SK-N-SH (cell line): ENCODE results near the gene NTSR1.

ENCODE experiments used
- CHD2 ChIP-seq: fragments of 150-350 bp; IDR thresholded peaks from 2 replicates; pipeline ENCODE4 v1.6.1; 2018; ENCODE audit warnings: low read length; ENCODE audit not compliant: partially characterized antibody
- ELF1 ChIP-seq: IDR thresholded peaks from 2 replicates; pipeline ENCODE4 v1.4.0; 2012
- JUND ChIP-seq: IDR thresholded peaks from 2 replicates; pipeline ENCODE4 v1.4.0; 2012
- SMC3 ChIP-seq: IDR thresholded peaks from 2 replicates; pipeline ENCODE4 v1.6.1; 2012; ENCODE audit warnings: low read depth, low read length, improper control_type of control experiment
- TF ChIP-seq, protein P1 (sequence below): fragments of 200-600 bp; sonication (generic); IDR thresholded peaks from 2 replicates; pipeline ENCODE4 v1.6.1; 2017; ENCODE audit warnings: antibody characterized with exemption, mild to moderate bottlenecking, moderate library complexity
- TF ChIP-seq, protein P2 (sequence below): IDR thresholded peaks from 2 replicates; pipeline ENCODE4 v1.4.0; 2012; ENCODE audit warnings: low read depth
- TF ChIP-seq, protein P3 (sequence below): IDR thresholded peaks from 2 replicates; pipeline ENCODE4; 2012
- TF ChIP-seq, protein P4 (sequence below): fragments of 150-350 bp; IDR thresholded peaks from 2 replicates; pipeline ENCODE4 v1.6.1; 2017; ENCODE audit warnings: antibody characterized with exemption, low read length, low read depth, borderline replicate concordance

DNA sequence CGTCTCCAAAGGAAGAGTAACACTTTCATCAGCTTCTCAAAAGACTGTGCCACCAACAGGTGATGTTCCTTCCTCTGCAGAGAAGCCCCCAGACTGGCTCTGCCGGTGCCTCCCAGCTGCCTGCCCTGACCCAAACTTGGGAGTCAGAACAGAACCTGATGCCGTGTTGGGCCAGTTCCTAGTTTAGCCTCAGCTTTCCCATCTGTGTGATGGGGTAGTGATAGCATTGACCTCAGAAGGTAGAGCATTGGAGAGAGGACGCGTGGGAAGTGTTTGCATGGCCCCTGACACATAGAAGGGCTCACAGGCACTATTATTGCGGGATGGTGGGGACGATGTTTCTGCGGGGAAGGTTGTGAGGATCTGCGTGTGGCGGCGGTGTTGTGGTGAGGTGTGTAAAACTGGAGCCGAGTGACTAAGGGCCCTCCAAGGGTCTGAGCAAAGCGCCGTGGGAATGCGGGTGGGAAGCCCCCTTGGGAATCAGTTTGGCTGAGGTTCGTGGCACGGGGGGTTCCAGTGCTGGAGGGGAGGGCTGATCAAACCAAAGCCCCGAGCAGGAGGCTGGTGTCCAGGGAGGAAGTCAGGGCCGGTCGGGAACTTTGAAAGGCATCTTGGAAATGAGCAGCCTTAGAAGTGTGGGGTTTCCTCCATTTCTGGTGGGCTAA is 1.7 kb downstream of the NTSR1 start:
- TF ChIP-seq, protein P1, sequence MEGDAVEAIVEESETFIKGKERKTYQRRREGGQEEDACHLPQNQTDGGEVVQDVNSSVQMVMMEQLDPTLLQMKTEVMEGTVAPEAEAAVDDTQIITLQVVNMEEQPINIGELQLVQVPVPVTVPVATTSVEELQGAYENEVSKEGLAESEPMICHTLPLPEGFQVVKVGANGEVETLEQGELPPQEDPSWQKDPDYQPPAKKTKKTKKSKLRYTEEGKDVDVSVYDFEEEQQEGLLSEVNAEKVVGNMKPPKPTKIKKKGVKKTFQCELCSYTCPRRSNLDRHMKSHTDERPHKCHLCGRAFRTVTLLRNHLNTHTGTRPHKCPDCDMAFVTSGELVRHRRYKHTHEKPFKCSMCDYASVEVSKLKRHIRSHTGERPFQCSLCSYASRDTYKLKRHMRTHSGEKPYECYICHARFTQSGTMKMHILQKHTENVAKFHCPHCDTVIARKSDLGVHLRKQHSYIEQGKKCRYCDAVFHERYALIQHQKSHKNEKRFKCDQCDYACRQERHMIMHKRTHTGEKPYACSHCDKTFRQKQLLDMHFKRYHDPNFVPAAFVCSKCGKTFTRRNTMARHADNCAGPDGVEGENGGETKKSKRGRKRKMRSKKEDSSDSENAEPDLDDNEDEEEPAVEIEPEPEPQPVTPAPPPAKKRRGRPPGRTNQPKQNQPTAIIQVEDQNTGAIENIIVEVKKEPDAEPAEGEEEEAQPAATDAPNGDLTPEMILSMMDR: no peak
- TF ChIP-seq CHD2 (no peak), JUND (no peak), ELF1 (no peak), SMC3 (no peak)
- TF ChIP-seq, protein P2, sequence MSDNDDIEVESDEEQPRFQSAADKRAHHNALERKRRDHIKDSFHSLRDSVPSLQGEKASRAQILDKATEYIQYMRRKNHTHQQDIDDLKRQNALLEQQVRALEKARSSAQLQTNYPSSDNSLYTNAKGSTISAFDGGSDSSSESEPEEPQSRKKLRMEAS: no peak
- TF ChIP-seq, protein P3, sequence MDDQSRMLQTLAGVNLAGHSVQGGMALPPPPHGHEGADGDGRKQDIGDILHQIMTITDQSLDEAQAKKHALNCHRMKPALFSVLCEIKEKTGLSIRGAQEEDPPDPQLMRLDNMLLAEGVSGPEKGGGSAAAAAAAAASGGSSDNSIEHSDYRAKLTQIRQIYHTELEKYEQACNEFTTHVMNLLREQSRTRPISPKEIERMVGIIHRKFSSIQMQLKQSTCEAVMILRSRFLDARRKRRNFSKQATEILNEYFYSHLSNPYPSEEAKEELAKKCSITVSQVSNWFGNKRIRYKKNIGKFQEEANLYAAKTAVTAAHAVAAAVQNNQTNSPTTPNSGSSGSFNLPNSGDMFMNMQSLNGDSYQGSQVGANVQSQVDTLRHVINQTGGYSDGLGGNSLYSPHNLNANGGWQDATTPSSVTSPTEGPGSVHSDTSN: no peak
- TF ChIP-seq, protein P4, sequence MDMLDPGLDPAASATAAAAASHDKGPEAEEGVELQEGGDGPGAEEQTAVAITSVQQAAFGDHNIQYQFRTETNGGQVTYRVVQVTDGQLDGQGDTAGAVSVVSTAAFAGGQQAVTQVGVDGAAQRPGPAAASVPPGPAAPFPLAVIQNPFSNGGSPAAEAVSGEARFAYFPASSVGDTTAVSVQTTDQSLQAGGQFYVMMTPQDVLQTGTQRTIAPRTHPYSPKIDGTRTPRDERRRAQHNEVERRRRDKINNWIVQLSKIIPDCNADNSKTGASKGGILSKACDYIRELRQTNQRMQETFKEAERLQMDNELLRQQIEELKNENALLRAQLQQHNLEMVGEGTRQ: no peak
